Endothelial cell of umbilical vein (primary cell): ENCODE measurements around the gene FRRS1.

ENCODE experiments used
- EZH2 ChIP-seq: IDR thresholded peaks from 2 replicates; pipeline ENCODE4 v1.6.1; 2012; ENCODE audit warnings: borderline replicate concordance, low read depth, mild to moderate bottlenecking, moderate library complexity, low read length, inconsistent platforms; ENCODE audit not compliant: severe bottlenecking
- JUN ChIP-seq: IDR thresholded peaks from 2 replicates; pipeline ENCODE4 v1.6.1; 2011; ENCODE audit warnings: borderline replicate concordance, low read depth; ENCODE audit not compliant: insufficient read length, insufficient read depth
- MYC ChIP-seq: IDR thresholded peaks from one replicate; pipeline ENCODE4 v1.6.1; 2011; ENCODE audit warnings: mild to moderate bottlenecking, low read depth, low read length
- POLR2A ChIP-seq: IDR thresholded peaks from 2 replicates; pipeline ENCODE4 v1.6.1; 2012; ENCODE audit warnings: low read depth, mild to moderate bottlenecking, control low read depth, low read length
- POLR2AphosphoS5 ChIP-seq: IDR thresholded peaks from 2 replicates; pipeline ENCODE4 v1.6.1; 2012; ENCODE audit warnings: low read depth, mild to moderate bottlenecking, control low read depth, low read length, moderate library complexity; ENCODE audit not compliant: insufficient read depth
- TF ChIP-seq, protein P1 (sequence below), 2 donors: IDR thresholded peaks; 1 replicate in 1 of 2; 2 replicates in 1 of 2; pipeline ENCODE4 v1.5.1; 2011; ENCODE audit warnings: low read length in 2 of 2, mild to moderate bottlenecking in 2 of 2, moderate library complexity in 2 of 2, control low read depth in 1 of 2, inconsistent platforms in 1 of 2, low read depth in 1 of 2; ENCODE audit not compliant: insufficient read depth in 1 of 2; ENCODE audit errors: extremely low read depth in 1 of 2

DNA sequence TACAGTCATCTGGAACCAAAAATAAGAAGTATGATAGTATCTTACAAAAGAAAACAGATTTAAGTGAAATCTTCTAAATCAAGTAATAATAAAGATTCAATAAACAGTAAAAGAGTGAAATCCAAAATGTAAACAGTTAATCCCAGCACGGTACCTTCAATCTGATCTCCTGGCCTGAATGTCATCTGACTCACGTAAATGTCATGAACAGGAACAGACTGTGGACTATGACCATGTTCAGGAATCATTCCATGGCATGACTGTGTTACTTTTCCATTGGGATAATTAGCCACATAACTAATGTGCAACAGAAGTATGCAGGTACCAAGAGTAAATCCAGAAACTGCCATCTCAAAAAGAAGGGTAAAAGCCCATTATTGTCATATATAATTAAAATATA lies 18.0 kb downstream of the FRRS1 start:
- TF ChIP-seq POLR2A = no peak
- TF ChIP-seq, protein P1, sequence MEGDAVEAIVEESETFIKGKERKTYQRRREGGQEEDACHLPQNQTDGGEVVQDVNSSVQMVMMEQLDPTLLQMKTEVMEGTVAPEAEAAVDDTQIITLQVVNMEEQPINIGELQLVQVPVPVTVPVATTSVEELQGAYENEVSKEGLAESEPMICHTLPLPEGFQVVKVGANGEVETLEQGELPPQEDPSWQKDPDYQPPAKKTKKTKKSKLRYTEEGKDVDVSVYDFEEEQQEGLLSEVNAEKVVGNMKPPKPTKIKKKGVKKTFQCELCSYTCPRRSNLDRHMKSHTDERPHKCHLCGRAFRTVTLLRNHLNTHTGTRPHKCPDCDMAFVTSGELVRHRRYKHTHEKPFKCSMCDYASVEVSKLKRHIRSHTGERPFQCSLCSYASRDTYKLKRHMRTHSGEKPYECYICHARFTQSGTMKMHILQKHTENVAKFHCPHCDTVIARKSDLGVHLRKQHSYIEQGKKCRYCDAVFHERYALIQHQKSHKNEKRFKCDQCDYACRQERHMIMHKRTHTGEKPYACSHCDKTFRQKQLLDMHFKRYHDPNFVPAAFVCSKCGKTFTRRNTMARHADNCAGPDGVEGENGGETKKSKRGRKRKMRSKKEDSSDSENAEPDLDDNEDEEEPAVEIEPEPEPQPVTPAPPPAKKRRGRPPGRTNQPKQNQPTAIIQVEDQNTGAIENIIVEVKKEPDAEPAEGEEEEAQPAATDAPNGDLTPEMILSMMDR (IDR thresholded peaks at IDR 0.05; ENCODE audit: extremely low read depth in 1 of 2, insufficient read depth in 1 of 2, low read depth in 1 of 2, low read length in 2 of 2) = no peak
- TF ChIP-seq EZH2 = no peak
- no peak for TF ChIP-seq POLR2AphosphoS5
- no peak for TF ChIP-seq JUN
- no peak for TF ChIP-seq MYC
